GM18498 (cell line): ENCODE measurements around the gene PDE6B.
"Not testable (repeated sequence)": the region's sequence is repeated elsewhere in the genome, so short reads cannot be mapped to it uniquely, and the experiment has no call there.

ENCODE experiments used
- ATAC-seq: cut with Tn5 transposase; IDR thresholded peaks from one replicate; pipeline ENCODE4 v1.9.1; 2021; ENCODE audit warnings: mild to moderate bottlenecking, moderate library complexity; ENCODE audit not compliant: unreplicated experiment

The PDE6B gene

DNA sequence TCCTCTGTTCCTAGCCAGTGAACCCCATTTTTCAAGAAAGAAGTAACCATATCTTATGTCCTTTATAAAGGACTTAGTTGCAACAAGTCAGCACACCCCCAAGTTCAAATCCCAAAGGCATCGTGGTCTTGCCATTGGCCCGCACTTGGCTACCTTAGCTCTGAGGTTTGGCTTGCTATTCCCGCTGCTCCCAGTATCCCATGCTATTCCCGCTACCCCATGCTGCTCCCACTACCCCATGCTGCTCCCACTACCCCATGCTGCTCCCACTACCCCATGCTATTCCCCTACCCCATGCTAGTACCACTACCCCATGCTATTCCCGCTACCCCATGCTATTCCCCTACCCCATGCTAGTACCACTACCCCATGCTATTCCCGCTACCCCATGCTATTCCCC lies 42.8 kb downstream of the PDE6B start:
- not testable (repeated sequence) for ATAC-seq

DNA sequence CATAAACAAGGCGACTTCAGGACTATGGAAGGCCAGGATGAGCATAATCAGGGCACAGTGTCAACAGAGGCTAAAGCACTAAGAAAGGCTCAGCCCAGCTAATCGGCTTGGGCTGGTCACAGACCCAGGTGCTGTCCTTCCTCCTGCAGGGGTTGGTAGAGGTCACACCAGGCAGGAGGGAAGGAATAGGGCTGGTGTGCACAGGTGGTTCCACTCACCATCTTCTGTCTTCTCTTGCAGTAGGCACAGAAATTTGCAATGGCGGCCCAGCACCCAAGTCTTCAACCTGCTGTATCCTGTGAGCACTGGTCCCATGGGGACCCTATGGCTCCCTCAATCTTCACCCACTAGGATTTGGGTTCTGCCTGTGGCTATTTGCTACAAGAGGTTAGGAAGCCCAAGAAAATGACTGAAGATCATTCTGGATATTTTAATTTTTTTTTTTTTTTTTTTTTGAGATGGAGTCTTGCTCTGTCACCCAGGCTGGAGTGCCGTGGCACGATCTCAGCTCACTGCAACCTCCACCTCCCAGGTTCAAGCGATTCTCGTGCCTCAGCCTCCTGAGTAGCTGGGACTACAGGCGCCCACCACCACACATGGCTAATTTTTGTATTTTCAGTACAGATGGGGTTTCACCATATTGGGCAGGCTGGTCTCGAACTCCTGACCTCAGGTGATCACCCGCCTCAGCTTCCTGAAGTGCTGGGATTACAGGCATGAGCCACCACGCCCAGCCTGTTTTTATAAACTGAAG lies 44.6 kb downstream of the PDE6B start:
- not testable (repeated sequence) for ATAC-seq

DNA sequence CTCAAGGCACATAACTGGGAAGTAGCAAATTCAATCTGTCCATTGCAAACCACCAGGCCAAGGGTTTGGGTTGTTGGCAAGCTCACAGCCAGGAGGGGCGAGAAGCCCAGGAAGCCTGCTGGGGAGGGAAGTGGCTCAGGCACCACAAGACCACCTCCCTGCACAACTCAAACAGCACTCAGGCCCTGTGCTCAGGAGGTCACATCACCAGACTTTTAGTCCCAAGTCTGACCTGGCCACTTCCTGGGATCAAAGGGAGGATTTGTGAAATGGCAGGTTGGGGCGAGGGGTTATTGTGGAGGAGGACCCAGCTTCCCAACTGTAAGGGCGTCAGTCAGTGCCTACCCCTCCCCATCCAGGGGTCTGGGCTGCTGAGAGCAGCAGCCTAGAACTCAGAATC lies 46.4 kb downstream of the PDE6B start:
- ATAC-seq: no peak

DNA sequence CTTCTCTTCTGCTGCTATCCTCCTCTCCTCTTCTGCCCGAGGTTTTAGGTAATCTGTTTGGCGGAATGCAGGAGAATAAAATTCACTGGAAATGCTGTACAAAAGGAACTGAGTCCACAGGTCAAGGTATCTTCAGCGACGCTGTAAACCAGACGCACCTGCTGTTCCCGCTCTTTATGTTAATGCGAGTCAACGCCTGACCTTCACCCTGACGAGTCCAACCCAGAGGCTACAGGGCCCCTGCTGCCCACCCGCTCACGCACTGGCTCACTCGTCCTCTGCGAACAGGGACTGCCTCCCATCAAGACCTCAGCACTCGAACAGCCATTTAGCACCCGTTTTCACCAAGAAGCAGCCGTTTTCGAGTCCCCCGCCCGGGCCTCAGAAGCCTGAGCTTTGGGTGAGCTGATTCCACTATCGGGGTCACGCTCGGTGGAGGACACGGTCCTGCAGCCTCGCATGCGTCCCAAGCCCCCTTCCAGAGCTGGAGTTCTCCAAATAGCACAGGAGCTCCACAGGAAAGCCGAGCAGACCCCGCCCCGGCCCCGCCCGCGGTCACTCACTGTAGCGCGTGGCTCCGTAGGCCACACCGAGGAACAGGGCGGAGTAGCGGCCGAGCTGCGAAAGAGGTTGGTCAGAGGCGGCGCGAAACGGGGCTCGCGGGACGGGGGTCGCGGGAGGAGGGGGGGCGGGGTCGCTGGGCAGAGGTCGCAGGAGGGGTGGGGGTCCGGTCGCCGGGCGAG lies 48.1 kb downstream of the PDE6B start:
- ATAC-seq: no peak

DNA sequence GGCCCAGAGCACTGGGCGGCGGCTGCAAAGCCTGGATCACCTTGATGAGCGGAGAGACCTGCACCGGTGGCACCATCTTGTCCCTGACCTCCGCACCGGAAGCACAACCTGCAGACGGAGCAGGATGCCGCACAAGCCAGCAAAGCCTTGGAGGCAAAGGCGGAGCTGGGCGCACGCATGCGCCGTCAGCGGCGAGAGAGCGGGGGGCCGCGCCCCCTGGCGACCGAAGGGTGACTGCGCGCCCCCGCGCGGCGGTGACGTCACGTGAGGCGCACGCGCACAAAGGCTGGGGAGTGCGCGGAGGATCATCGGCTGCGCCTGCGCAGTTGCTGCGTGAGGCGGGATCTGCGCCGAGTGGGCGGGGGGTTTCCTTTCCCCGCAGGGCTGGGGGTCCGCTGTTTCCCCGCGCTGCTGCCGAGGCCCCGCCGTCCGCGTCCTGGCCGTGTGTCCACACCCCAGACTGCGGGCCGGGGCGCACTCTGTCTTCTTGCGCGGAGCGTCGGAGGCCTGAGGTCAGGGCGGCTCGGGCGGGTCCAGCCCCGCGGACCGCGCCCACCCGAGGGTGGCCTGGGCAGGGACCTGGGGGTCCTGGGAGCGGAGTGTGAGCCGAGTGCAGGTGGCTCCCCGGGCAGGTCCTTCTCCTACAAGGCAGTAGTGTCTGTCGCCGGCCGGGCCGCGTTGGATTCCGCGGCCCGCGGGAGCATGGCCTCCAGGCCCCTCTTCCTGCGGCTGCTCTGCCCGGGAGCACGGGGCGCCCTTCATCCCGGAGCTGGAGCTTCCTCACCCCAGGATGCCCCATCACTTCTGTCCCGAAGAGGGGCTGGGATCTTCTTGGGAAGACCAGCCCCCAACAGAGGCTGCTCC lies 49.0 kb downstream of the PDE6B start, which contains the start of the genes ATP5ME and MYL5:
Gene ATP5ME (minus strand): TSS at position 105 of the 864 bp plus-strand sequence. CDS start 29 bp downstream, at position 76.
Gene MYL5 (plus strand): TSS at position 371 of the 864 bp plus-strand sequence. CDS start 3,485 bp downstream, outside the sequence.
- peak; percentile 87 for ATAC-seq

DNA sequence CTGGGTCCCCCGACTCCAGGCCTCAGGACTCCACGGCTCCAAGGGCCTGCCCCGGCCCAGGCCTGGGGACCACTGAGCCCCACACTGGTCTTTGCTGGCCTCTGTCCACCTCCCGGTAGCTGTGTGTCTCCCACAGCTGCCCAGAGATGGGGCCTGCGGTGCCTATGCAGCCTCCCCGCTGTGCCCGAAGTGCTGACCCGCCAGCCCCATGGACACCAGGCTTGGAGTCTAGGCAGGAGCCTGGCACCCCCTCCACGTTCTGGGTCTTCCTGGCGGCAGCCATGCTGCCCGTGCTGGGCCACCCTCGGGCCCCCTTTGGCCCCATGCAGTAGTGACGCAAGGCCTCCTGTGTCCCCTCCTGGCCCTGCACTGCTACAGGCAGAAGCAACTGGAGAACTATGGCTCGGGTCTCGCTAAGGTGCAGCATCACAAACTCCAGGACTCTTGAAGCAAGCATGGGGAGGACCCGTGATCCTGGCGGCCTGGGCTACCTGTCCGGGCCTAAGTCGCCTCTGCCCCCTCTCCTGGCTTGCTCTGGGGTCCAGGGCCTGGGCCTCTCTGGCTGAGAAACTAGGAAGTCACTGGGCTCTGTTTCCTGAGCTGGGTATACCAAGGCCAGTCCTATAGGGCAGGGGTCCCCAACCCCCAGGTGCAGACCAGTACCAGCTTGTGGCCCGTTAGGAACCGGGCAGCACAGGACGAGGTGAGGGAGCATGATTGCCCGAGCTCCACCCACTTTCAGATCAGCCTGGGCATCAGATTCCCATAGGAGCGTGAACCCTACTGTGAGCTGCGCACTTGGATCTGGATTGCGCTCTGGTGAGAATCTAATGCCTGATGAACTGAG lies 49.9 kb downstream of the PDE6B start:
- ATAC-seq: peak; percentile 14

DNA sequence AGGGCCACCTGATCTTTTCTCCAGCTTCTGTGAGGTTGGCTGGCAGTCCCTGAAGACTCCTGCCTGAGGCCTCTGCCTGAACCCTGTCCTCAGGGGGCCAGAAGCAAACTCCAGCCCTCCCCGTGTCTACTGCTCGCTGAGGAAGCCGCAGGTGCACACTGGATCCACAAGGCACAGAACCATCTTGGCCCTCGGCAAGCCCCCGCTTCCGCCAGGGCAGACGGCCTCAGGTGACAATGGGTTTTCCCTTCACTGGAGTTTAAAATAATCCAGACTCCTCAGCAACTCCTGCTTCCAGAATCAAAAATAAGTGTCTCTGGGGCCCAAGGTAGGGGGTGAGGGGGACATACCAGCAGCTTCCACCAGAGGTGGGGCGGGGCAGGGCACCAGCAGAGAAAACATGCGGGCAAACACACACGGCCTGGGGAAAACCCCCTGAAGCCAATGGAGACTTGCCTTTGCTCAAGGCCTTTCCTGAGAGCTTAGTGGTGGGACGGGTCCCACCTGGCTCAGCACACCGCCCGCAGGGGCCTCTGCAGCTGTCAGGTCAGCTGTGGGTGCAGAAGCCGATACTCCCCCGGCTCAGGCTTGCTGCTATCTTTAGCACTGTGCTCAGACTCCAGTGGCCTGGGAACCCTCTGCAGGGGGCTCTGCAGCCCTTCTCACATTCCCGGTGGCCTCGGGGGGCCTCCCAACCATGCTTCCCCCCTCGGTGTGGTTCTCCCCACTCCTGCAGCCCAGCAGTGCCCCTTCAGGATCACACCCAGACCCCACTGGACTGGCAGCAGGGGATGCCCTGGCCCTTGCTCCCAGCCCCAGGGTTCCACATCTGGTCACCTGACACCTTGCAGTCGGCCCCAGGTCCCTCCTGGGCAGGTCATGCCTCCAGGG lies 50.9 kb downstream of the PDE6B start:
- no peak for ATAC-seq

DNA sequence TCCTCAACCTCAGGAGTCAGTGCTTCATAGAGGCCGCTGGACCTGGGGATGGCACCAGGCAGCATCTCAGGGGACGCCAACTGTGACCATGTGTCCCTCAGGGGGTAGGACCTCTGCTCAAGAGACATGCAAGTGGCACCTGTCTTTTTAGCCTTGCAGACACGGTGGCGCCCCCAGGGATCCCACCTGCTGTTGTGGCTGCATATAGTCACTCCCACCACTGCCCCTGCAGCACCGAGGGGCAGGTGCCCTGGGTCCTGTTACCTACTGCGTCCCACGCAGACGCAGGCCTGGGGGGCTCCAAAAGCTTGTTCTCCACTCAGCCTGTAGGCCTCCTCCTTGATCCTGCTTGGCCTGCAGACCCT lies 51.5 kb downstream of the PDE6B start:
- no peak for ATAC-seq

DNA sequence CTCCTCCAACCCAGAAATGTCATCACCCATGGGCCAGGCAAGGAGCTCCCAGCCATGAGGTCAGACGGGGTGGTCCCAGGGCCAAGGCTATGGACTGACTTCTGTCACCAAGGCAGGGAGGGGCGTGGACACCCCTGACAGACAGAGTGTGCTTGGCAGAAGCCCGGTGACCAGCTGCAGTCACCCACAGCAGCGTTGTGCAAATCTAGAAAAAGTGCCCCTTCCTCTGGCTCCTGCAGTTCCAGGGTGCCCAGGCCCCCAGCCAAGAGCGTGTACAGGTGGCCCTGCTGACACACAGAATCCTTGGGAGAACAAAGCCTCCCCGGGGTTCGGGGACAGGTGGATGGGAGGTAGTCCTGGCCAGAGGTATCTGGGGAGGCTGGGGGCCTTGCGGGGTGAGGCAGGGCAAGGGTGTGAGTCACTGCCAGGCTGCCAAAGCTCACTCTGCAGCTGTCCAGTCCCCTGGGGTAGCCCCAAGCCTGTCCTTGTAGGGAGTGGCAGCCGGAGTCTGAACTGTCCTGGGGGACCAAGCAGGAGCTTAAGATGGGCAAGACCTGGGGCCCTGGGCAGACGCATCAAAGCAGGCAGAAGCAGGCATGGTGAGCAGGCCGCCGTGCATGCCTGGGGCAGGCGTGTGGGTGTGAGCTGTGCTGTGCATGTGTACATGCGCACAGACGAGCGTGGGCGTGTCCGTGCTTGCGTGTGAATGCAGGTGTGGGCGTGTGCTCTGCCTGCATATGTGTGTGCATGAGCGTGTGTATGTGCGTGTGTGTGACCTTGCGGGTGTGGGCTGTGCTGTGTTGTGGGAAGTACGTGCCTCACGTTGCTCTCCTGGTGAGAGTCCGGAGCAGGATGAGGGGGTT lies 52.3 kb downstream of the PDE6B start:
- ATAC-seq: no peak

DNA sequence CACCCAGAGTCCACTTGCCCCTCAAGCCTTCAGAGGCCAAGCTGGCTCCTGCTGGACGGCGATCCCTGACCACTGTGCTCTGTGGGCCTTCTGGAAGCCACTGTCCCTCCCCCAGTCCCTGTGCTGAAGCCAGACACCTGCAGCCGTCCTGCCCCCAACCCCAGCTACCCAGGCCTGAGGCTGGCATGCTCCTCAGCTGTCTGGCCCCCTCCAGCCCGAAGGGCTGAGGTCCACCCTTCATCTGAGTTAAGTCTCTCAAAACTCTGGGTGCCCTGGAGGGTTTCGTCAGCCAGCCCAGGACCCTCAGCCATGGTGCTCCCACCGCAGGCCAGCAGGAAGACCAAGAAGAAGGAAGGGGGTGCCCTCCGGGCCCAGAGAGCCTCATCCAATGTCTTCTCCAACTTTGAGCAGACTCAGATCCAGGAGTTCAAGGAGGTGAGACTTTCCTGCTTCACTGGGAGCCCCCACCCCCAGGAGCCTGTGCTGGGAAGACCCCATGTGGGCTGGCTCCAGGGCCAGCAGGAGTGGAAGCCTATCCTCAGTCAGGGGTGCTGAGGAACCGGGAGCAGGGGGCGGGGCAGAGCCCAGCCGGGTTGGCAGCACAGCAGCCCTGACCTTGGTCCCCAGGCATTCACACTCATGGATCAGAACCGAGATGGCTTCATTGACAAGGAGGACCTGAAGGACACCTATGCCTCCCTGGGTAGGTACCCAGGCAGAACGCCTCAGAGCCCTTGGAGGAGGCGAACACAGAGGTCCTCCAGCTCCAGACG lies 53.1 kb downstream of the PDE6B start:
- no peak for ATAC-seq

DNA sequence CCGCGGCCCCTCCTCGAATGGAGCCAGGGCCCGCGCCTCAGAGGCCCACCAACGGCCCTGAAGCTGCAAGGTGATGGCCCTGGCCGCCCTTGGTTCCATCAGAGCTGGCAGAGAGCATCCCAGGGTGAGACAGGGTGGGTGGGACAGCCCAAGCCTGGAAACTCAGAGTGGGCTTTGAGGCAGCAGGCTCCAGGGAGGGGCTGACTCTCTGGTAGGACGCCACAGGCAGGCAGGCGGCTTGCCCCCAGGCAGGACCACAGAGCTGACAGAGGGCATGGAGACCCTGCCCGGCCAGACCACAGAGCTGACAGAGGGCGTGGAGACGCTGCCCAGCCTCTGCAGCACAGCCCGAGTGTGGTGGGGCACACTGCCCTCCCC lies 53.7 kb downstream of the PDE6B start:
- ATAC-seq: no peak

DNA sequence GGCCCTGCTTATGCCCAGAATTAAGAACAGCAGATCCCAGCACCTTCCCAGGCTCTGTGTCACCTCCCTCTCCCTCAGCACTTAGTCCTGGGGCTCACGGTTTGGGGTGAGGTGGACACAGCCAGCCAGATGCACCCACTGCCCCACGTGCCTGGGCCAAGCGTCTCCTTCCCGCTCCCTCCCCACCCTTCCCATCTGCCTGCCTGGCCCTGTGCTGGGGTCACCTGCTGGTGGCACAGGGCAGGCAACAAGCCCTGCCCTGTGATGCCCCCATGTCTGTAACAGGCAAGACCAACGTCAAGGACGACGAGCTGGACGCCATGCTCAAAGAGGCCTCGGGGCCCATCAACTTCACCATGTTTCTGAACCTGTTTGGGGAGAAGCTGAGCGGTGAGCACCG lies 54.3 kb downstream of the PDE6B start:
- ATAC-seq: no peak

DNA sequence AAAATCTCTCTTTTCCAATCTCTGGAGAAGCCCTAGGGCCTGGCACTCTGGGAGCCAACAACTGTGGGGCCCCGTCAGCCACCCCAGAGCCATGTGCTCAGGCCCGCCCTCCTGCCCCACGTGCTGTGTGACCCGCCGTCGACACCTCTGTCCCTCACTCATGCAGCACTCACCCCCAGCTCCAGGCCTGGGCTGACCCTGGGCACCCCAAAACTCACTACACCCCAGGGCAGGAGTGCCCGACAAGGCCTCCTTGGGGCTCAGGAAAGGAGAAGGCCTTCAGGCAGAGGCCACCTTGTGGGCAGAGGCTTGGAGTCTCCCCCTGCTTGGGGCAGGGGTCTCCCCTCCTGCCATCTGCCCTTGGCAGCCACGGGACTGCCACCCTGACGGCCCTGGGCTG lies 54.7 kb downstream of the PDE6B start:
- no peak for ATAC-seq

DNA sequence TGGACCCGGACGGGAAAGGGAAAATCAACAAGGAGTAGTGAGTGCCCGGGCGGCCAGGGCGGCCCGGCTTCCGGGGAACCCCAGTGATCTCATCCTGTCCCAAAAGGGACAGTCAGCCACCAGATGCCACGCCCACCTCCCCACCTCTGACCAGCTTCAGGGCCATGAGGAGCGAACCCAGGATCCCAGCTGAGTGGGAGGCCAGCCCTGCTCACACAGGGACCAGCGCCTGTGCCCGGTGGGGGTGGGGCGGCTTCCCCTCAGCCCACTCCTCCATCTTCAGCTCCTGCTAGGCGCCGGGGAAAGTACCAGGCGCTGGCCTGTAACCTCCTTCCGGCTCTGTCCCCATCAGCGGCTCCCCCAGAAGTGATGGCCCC lies 55.2 kb downstream of the PDE6B start:
- no peak for ATAC-seq

DNA sequence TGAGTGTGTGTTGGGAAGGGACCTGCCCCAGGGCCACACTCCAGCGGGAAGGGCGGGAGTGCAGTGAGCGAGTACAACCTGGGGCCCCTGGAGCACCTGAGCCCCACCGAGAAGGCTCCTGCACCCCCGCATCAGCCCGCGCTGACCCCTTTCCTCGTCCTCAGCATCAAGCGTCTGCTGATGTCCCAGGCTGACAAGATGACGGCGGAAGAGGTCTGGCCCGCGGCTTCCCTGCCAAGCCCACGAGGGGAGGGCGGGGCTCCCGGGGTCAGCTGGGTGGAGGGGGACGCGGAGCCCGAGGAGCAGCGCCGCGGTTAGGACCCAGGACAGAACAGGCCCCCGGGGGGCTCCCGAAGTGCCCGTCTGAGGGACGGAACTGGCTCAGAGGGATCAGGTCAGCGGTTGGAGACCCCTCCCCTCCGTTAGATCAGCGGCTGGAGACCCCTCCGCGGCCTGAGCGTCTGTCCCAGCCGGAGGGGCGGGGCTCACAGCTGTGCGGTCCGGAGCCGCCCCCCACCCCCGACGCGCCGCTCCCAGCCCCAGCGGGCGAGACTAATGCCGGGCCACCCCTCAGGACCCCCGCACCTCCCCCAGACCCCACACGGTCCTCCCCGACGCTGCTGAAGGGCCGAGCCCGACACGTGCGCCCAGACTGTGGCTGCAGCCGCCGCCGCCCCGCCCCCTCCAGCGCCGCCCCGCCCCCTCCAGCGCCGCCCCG lies 55.7 kb downstream of the PDE6B start:
- ATAC-seq: no peak

DNA sequence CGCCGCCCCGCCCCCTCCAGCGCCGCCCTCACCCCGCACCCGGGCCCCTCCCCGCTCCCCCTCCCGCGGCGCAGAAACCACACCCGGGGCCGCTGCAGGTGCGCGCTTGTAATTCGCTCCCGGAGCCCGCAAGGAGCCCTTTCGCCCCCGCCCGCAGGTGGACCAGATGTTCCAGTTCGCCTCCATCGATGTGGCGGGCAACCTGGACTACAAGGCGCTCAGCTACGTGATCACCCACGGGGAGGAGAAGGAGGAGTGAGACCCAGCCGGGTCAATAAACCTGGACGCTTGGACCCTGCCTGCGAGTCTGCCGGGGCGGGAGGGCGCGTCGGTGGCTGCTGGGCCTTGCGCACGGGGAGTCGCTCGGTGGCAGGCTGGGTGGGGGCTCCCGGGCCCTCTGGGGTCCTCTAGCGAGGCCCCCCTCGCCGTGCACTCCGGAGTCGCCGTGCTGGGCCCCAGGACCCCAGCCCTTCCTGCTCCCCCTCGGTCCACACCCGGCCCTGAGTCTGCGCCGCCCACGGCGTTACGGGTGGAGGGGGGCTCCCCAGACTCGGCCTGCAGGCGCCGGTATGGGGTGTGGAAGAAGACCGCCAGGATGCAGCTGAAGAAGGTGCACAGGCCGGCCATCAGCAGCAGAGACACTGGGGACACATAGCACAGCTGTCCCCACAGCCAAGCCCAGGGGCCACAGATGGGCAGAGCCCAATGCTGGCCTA lies 56.5 kb downstream of the PDE6B start:
- ATAC-seq: no peak
